HEK293 (cell line): Measurements from ENCODE around the gene ZNF189.

Experiments
- BCL11B ChIP-seq: fragments of 450-650 bp; formaldehyde crosslinking; IDR thresholded peaks from 2 replicates; pipeline ENCODE4 v1.5.1; 2016; ENCODE audit warnings: low read depth, missing biosample characterization, missing genetic modification characterization
- EGR2 ChIP-seq: fragments of 450-650 bp; formaldehyde crosslinking; IDR thresholded peaks from 2 replicates; pipeline ENCODE4 v1.5.1; 2016; ENCODE audit warnings: low read depth, missing biosample characterization, missing genetic modification characterization
- GLIS1 ChIP-seq: fragments of 450-650 bp; formaldehyde crosslinking; IDR thresholded peaks from 2 replicates; pipeline ENCODE4 v1.5.1; 2016; ENCODE audit warnings: missing biosample characterization, missing genetic modification characterization
- HOXD13 ChIP-seq: sonication (generic); formaldehyde crosslinking; IDR thresholded peaks from 2 replicates; pipeline ENCODE4 v1.8.0; 2022; ENCODE audit warnings: missing genetic modification reagents, borderline replicate concordance
- KLF9 ChIP-seq: fragments of 450-650 bp; formaldehyde crosslinking; IDR thresholded peaks from 2 replicates; pipeline ENCODE4 v1.5.1; 2016; ENCODE audit warnings: missing biosample characterization, missing genetic modification characterization, low read depth
- PRDM1 ChIP-seq: fragments of 450-650 bp; formaldehyde crosslinking; IDR thresholded peaks from 2 replicates; pipeline ENCODE4; 2016; ENCODE audit warnings: missing biosample characterization, missing genetic modification characterization
- TRIM28 ChIP-seq: IDR thresholded peaks from 2 replicates; pipeline ENCODE4 v1.6.1; 2011; ENCODE audit warnings: low read length, control low read depth, borderline replicate concordance
- YY1 ChIP-seq: fragments of 450-650 bp; formaldehyde crosslinking; IDR thresholded peaks from 2 replicates; pipeline ENCODE4 v1.5.1; 2018; ENCODE audit warnings: missing biosample characterization, missing genetic modification characterization
- YY2 ChIP-seq: fragments of 450-650 bp; formaldehyde crosslinking; IDR thresholded peaks from 2 replicates; pipeline ENCODE4 v1.5.1; 2016; ENCODE audit warnings: missing biosample characterization, missing genetic modification characterization
- ZFHX2 ChIP-seq: fragments of 450-650 bp; formaldehyde crosslinking; conservative IDR thresholded peaks from 2 replicates; pipeline ENCODE4 v1.5.1; 2016; ENCODE audit warnings: missing biosample characterization, missing genetic modification characterization
- ZNF112 ChIP-seq: fragments of 450-650 bp; formaldehyde crosslinking; IDR thresholded peaks from 2 replicates; pipeline ENCODE4 v1.5.0; 2017; ENCODE audit warnings: missing biosample characterization, missing genetic modification characterization
- ZNF155 ChIP-seq: fragments of 450-650 bp; formaldehyde crosslinking; IDR thresholded peaks from 2 replicates; pipeline ENCODE4 v1.5.1; 2016; ENCODE audit warnings: missing biosample characterization, missing genetic modification characterization
- ZNF23 ChIP-seq: fragments of 450-650 bp; formaldehyde crosslinking; IDR thresholded peaks from 2 replicates; pipeline ENCODE4 v1.5.1; 2016; ENCODE audit warnings: missing biosample characterization, missing genetic modification characterization, borderline replicate concordance
- ZNF24 ChIP-seq: fragments of 450-650 bp; formaldehyde crosslinking; IDR thresholded peaks from 2 replicates; pipeline ENCODE4 v1.5.1; 2016; ENCODE audit warnings: missing biosample characterization, missing genetic modification characterization
- ZNF266 ChIP-seq: fragments of 450-650 bp; formaldehyde crosslinking; IDR thresholded peaks from 2 replicates; pipeline ENCODE4 v1.5.1; 2016; ENCODE audit warnings: missing biosample characterization, missing genetic modification characterization, low read depth
- ZNF341 ChIP-seq: fragments of 450-650 bp; formaldehyde crosslinking; IDR thresholded peaks from 2 replicates; pipeline ENCODE4; 2016; ENCODE audit warnings: low read depth, missing biosample characterization, missing genetic modification characterization
- ZNF521 ChIP-seq: fragments of 450-650 bp; formaldehyde crosslinking; IDR thresholded peaks from 2 replicates; pipeline ENCODE4 v1.5.1; 2017; ENCODE audit warnings: missing biosample characterization, mild to moderate bottlenecking, missing genetic modification characterization
- ZNF555 ChIP-seq: fragments of 450-650 bp; formaldehyde crosslinking; conservative IDR thresholded peaks from 2 replicates; pipeline ENCODE4 v1.5.1; 2017; ENCODE audit warnings: missing biosample characterization, mild to moderate bottlenecking, missing genetic modification characterization, inconsistent platforms
- ZNF561 ChIP-seq: fragments of 450-650 bp; IDR thresholded peaks from 2 replicates; pipeline ENCODE4 v1.5.1; 2018; ENCODE audit warnings: missing biosample characterization, missing genetic modification characterization, borderline replicate concordance
- ZNF843 ChIP-seq: fragments of 450-650 bp; formaldehyde crosslinking; IDR thresholded peaks from 2 replicates; pipeline ENCODE4 v1.5.1; 2016; ENCODE audit warnings: missing biosample characterization, missing genetic modification characterization
- TF ChIP-seq, protein P1 (sequence below): fragments of 450-650 bp; formaldehyde crosslinking; IDR thresholded peaks from 2 replicates; pipeline ENCODE4 v1.5.1; 2016; ENCODE audit warnings: missing biosample characterization, missing genetic modification characterization
- TF ChIP-seq, protein P2 (sequence below): fragments of 450-650 bp; formaldehyde crosslinking; IDR thresholded peaks from 2 replicates; pipeline ENCODE4 v1.5.1; 2016; ENCODE audit warnings: missing biosample characterization, missing genetic modification characterization
- TF ChIP-seq, protein P3 (sequence below): fragments of 450-650 bp; IDR thresholded peaks from 2 replicates; pipeline ENCODE4 v1.5.1; 2018; ENCODE audit warnings: missing biosample characterization, missing genetic modification characterization
- TF ChIP-seq, protein P4 (sequence below): fragments of 450-650 bp; formaldehyde crosslinking; IDR thresholded peaks from 2 replicates; pipeline ENCODE4 v1.5.1; 2016; ENCODE audit warnings: missing biosample characterization, missing genetic modification characterization
- TF ChIP-seq, protein P5 (sequence below): fragments of 450-650 bp; formaldehyde crosslinking; IDR thresholded peaks from 2 replicates; pipeline ENCODE4 v1.5.1; 2016; ENCODE audit warnings: missing biosample characterization, missing genetic modification characterization
- TF ChIP-seq, protein P6 (sequence below): fragments of 450-650 bp; formaldehyde crosslinking; IDR thresholded peaks from 2 replicates; pipeline ENCODE4 v1.5.1; 2016; ENCODE audit warnings: missing biosample characterization, missing genetic modification characterization
- TF ChIP-seq, protein P7 (sequence below): fragments of 450-650 bp; formaldehyde crosslinking; IDR thresholded peaks from 2 replicates; pipeline ENCODE4 v1.5.1; 2016; ENCODE audit warnings: missing biosample characterization, missing genetic modification characterization

Gene ZNF189

DNA sequence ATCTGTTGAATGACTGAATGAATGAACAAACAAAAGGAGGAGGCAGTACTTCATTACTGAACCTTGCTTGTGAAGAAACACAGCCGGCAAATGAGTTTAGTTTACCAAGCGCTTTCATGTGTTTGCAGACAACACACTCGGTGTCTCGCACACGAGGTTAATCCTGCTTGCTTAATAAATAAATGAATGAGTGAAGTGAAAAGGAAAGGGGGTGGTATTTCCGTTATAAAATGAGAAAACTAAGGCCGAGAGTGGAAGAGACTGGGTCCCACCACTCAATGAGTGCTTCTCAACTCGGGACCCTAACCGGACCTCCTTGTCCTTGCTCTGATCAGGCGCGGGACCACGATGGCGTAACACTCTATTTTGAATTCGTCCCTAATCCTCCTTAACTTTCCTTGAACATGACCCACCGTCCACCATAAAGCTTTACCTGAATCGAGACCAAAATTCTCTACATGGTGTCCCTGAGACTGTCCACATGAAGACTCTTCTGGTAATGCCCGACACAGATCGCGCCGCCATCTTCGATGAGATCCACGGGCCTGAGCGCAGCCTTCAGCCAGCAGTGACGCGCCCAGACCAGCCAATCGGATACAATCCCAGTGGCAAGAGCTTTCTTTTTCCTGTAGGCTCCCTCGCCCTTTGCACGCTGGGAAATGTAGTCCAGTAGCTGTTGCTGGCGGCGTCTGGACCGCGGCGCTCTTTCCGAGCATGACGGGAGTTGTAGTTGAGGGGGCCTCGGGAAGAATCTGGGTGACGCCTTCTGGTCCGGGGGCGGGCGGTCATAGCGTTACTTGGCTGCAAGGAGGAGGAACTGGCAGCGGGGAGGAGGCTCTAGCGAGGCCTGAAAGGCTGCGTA, at the start of gene ZNF189, which contains the start of gene MRPL50 (continued):
- TF ChIP-seq ZNF24 (tag by site-specific recombination): 0 out of 2 replicates have a peak, but pooled peaks have one; percentile 39
- peak; percentile 55 for TF ChIP-seq ZFHX2 (tag by site-specific recombination)
- TF ChIP-seq ZNF561: no peak
- TF ChIP-seq ZNF555 (tag by site-specific recombination): no peak
- peak; percentile 62 for TF ChIP-seq YY1 (tag by site-specific recombination)
- TF ChIP-seq PRDM1: no peak
- no peak for TF ChIP-seq ZNF341 (tag by site-specific recombination)
- TF ChIP-seq HOXD13 (CRISPR knock-in tag): no peak
- TF ChIP-seq, protein P1, sequence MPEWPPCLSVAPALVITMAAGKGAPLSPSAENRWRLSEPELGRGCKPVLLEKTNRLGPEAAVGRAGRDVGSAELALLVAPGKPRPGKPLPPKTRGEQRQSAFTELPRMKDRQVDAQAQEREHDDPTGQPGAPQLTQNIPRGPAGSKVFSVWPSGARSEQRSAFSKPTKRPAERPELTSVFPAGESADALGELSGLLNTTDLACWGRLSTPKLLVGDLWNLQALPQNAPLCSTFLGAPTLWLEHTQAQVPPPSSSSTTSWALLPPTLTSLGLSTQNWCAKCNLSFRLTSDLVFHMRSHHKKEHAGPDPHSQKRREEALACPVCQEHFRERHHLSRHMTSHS (tag by site-specific recombination): no peak
- no peak for TF ChIP-seq ZNF112 (tag by site-specific recombination)
- TF ChIP-seq, protein P2, sequence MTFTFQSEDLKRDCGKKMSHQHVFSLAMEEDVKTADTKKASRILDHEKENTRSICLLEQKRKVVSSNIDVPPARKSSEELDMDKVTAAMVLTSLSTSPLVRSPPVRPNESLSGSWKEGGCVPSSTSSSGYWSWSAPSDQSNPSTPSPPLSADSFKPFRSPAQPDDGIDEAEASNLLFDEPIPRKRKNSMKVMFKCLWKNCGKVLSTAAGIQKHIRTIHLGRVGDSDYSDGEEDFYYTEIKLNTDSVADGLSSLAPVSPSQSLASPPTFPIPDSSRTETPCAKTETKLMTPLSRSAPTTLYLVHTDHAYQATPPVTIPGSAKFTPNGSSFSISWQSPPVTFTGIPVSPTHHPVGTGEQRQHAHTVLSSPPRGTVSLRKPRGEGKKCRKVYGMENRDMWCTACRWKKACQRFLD (tag by site-specific recombination): no peak
- TF ChIP-seq, protein P3, sequence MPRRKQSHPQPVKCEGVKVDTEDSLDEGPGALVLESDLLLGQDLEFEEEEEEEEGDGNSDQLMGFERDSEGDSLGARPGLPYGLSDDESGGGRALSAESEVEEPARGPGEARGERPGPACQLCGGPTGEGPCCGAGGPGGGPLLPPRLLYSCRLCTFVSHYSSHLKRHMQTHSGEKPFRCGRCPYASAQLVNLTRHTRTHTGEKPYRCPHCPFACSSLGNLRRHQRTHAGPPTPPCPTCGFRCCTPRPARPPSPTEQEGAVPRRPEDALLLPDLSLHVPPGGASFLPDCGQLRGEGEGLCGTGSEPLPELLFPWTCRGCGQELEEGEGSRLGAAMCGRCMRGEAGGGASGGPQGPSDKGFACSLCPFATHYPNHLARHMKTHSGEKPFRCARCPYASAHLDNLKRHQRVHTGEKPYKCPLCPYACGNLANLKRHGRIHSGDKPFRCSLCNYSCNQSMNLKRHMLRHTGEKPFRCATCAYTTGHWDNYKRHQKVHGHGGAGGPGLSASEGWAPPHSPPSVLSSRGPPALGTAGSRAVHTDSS: no peak
- no peak for TF ChIP-seq KLF9 (tag by site-specific recombination)
- TF ChIP-seq TRIM28: no peak
- no peak for TF ChIP-seq ZNF843 (tag by site-specific recombination)
- no peak for TF ChIP-seq ZNF521
- TF ChIP-seq, protein P4, sequence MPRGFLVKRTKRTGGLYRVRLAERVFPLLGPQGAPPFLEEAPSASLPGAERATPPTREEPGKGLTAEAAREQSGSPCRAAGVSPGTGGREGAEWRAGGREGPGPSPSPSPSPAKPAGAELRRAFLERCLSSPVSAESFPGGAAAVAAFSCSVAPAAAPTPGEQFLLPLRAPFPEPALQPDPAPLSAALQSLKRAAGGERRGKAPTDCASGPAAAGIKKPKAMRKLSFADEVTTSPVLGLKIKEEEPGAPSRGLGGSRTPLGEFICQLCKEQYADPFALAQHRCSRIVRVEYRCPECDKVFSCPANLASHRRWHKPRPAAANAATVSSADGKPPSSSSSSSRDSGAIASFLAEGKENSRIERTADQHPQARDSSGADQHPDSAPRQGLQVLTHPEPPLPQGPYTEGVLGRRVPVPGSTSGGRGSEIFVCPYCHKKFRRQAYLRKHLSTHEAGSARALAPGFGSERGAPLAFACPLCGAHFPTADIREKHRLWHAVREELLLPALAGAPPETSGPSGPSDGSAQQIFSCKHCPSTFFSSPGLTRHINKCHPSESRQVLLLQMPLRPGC (tag by site-specific recombination): no peak
- TF ChIP-seq, protein P5, sequence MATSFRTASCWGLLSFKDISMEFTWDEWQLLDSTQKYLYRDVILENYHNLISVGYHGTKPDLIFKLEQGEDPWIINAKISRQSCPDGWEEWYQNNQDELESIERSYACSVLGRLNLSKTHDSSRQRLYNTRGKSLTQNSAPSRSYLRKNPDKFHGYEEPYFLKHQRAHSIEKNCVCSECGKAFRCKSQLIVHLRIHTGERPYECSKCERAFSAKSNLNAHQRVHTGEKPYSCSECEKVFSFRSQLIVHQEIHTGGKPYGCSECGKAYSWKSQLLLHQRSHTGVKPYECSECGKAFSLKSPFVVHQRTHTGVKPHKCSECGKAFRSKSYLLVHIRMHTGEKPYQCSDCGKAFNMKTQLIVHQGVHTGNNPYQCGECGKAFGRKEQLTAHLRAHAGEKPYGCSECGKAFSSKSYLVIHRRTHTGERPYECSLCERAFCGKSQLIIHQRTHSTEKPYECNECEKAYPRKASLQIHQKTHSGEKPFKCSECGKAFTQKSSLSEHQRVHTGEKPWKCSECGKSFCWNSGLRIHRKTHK (tag by site-specific recombination): no peak
- 0 out of 2 replicates have a peak, but pooled peaks have one; percentile 26 for TF ChIP-seq EGR2 (tag by site-specific recombination)
- TF ChIP-seq GLIS1 (tag by site-specific recombination): no peak
- TF ChIP-seq ZNF266: no peak
- TF ChIP-seq, protein P6, sequence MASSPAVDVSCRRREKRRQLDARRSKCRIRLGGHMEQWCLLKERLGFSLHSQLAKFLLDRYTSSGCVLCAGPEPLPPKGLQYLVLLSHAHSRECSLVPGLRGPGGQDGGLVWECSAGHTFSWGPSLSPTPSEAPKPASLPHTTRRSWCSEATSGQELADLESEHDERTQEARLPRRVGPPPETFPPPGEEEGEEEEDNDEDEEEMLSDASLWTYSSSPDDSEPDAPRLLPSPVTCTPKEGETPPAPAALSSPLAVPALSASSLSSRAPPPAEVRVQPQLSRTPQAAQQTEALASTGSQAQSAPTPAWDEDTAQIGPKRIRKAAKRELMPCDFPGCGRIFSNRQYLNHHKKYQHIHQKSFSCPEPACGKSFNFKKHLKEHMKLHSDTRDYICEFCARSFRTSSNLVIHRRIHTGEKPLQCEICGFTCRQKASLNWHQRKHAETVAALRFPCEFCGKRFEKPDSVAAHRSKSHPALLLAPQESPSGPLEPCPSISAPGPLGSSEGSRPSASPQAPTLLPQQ: peak; percentile 55; the same call in 1 of the 2 replicates
- TF ChIP-seq, protein P7, sequence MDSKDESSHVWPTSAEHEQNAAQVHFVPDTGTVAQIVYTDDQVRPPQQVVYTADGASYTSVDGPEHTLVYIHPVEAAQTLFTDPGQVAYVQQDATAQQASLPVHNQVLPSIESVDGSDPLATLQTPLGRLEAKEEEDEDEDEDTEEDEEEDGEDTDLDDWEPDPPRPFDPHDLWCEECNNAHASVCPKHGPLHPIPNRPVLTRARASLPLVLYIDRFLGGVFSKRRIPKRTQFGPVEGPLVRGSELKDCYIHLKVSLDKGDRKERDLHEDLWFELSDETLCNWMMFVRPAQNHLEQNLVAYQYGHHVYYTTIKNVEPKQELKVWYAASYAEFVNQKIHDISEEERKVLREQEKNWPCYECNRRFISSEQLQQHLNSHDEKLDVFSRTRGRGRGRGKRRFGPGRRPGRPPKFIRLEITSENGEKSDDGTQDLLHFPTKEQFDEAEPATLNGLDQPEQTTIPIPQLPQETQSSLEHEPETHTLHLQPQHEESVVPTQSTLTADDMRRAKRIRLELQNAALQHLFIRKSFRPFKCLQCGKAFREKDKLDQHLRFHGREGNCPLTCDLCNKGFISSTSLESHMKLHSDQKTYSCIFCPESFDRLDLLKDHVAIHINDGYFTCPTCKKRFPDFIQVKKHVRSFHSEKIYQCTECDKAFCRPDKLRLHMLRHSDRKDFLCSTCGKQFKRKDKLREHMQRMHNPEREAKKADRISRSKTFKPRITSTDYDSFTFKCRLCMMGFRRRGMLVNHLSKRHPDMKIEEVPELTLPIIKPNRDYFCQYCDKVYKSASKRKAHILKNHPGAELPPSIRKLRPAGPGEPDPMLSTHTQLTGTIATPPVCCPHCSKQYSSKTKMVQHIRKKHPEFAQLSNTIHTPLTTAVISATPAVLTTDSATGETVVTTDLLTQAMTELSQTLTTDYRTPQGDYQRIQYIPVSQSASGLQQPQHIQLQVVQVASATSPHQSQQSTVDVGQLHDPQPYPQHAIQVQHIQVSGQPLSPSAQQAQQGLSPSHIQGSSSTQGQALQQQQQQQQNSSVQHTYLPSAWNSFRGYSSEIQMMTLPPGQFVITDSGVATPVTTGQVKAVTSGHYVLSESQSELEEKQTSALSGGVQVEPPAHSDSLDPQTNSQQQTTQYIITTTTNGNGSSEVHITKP (tag by site-specific recombination): peak; percentile 3; the same call in 1 of the 2 replicates
- no peak for TF ChIP-seq BCL11B
- TF ChIP-seq ZNF23: no peak
- peak; percentile 78 for TF ChIP-seq YY2
- no peak for TF ChIP-seq ZNF155 (tag by site-specific recombination)
